HCT116 (cell line): ENCODE data around the gene CMTM6. TPM values are rescaled to one million over a fixed set of nuclear protein-coding genes. Genes with fewer than 3 reads are reported as not detected.

Experiments used
- ATAC-seq: fragments of 200-7000 bp; cut with Tn5 transposase; 2 replicates; pipeline ENCODE4 v1.9.1; 2020; ENCODE audit warnings: mild to moderate bottlenecking, moderate library complexity
- BruUV-seq: library from RNA; stranded (reverse); fragments of 400-500 nt; replicated peaks from 2 replicates; lab custom pipeline; 2021; lab: Mats Ljungman, UMichigan
- CTCF ChIA-PET: fragments of 300-600 bp; sonication (Branson Sonifier 250); formaldehyde crosslinking; loops from one replicate; lab custom pipeline; 2021; ENCODE audit warnings: antibody characterized with exemption; lab: Charles Lee
- POLR2A ChIA-PET: fragments of 300-600, 350-600 bp; sonication (Branson Sonifier 250); formaldehyde crosslinking; loops from one replicate; lab custom pipeline; 2021; ENCODE audit warnings: antibody characterized with exemption; lab: Charles Lee
- RAD21 ChIA-PET, 2 experiments: fragments of 300-600 bp; sonication (Branson Sonifier 250); formaldehyde crosslinking; loops; one replicate each; lab custom pipeline; 2023; ENCODE audit warnings: low total read pairs in 2 of 2; ENCODE audit not compliant: uncharacterized antibody in 2 of 2, unreplicated experiment in 2 of 2, low non-redundant PET in 1 of 2; lab: Charles Lee
- DNase-seq: peaks from one replicate; pipeline ENCODE4 v3.0.0-alpha.2; 2010; ENCODE audit warnings: low read depth, low spot score
- H2AFZ ChIP-seq: fragments of 200-600 bp; shearing (Covaris generic), sonication (generic); 2 replicates; pipeline ENCODE4 v1.6.1; 2017; ENCODE audit warnings: low read depth, mixed run types, mixed read lengths, antibody characterized with exemption, low read length; ENCODE audit not compliant: poor library complexity, severe bottlenecking
- H3K27ac ChIP-seq: 2 replicates; pipeline ENCODE4 v1.5.1; 2012; ENCODE audit warnings: low read depth, low read length
- H3K27me3 ChIP-seq: fragments of 200-600 bp; sonication (generic); 2 replicates; pipeline ENCODE4 v1.6.1; 2016; ENCODE audit warnings: mixed run types, low read length, mixed read lengths; ENCODE audit not compliant: insufficient read depth
- H3K36me3 ChIP-seq, 2 experiments: fragments of 200-500 bp in 1 of 2; fragments of 200-600 bp in 1 of 2; sonication (Bioruptor generic) in 1 of 2; sonication (generic) in 1 of 2; 2 replicates each; pipeline versions ENCODE4 v1.5.1 to v1.6.1; 2014 to 2016; ENCODE audit warnings: low read length in 2 of 2, inconsistent platforms in 1 of 2, mixed read lengths in 1 of 2, mixed run types in 1 of 2; ENCODE audit not compliant: insufficient read depth in 2 of 2, control insufficient read depth in 1 of 2
- H3K4me1 ChIP-seq, 2 experiments: fragments of 200-600 bp in 1 of 2; sonication (generic) in 1 of 2; 2 replicates each; pipeline versions ENCODE4 v1.5.1 to v1.6.1; 2012 to 2017; ENCODE audit warnings: low read length in 2 of 2, inconsistent platforms in 1 of 2, mild to moderate bottlenecking in 1 of 2, mixed read lengths in 1 of 2, mixed run types in 1 of 2, moderate library complexity in 1 of 2; ENCODE audit not compliant: insufficient read depth in 2 of 2, control insufficient read depth in 1 of 2
- H3K4me2 ChIP-seq: fragments of 200-600 bp; sonication (generic); 2 replicates; pipeline ENCODE4 v1.6.1; 2017; ENCODE audit warnings: mixed run types, low read length, mixed read lengths
- H3K4me3 ChIP-seq, 2 experiments: fragments of 200-600 bp in 1 of 2; sonication (generic) in 1 of 2; replicated peaks in 1 of 2; 2 replicates each; pipeline ENCODE4 v1.5.1; 2011 to 2016; ENCODE audit warnings: low read length in 2 of 2, control low read depth in 1 of 2, low read depth in 1 of 2, mild to moderate bottlenecking in 1 of 2, mixed read lengths in 1 of 2, mixed run types in 1 of 2
- H3K79me2 ChIP-seq: fragments of 200-600 bp; sonication (generic); 2 replicates; pipeline ENCODE4 v1.6.1; 2017; ENCODE audit warnings: mild to moderate bottlenecking, mixed run types, low read length, moderate library complexity, mixed read lengths; ENCODE audit not compliant: insufficient read depth
- H3K9ac ChIP-seq: fragments of 200-600 bp; sonication (generic); 2 replicates; pipeline ENCODE4 v1.6.1; 2016; ENCODE audit warnings: low read length, mixed read lengths
- H3K9me2 ChIP-seq: fragments of 200-600 bp; sonication (generic), shearing (Covaris generic); 2 replicates; pipeline ENCODE4 v1.6.1; 2017; ENCODE audit warnings: mixed run types, mild to moderate bottlenecking, moderate library complexity; ENCODE audit not compliant: insufficient read depth
- H3K9me3 ChIP-seq, 2 experiments: fragments of 200-500 bp in 1 of 2; fragments of 200-600 bp in 1 of 2; sonication (Bioruptor generic) in 1 of 2; sonication (generic) in 1 of 2; 2 replicates each; pipeline ENCODE4 v1.6.1; 2014 to 2017; ENCODE audit warnings: low read length in 2 of 2, mixed read lengths in 2 of 2, inconsistent platforms in 1 of 2, low read depth in 1 of 2, mild to moderate bottlenecking in 1 of 2, mixed run types in 1 of 2, moderate library complexity in 1 of 2; ENCODE audit not compliant: control insufficient read depth in 1 of 2, insufficient read depth in 1 of 2
- H4K20me1 ChIP-seq: fragments of 200-600 bp; sonication (generic), shearing (Covaris generic); 2 replicates; pipeline ENCODE4 v1.6.1; 2017; ENCODE audit warnings: mixed run types, mild to moderate bottlenecking, moderate library complexity; ENCODE audit not compliant: insufficient read depth
- CTCF ChIP-seq, 3 experiments: fragments of 200-600 bp in 1 of 3; sonication (generic) in 1 of 3; IDR thresholded peaks in 2 of 3; conservative IDR thresholded peaks in 1 of 3; 2 replicates each; pipeline ENCODE4 v1.5.1; 2012 to 2017; ENCODE audit warnings: low read depth in 2 of 3, low read length in 2 of 3, antibody characterized with exemption in 1 of 3, borderline replicate concordance in 1 of 3, control low read depth in 1 of 3, mild to moderate bottlenecking in 1 of 3, mixed read lengths in 1 of 3, mixed run types in 1 of 3, moderate library complexity in 1 of 3; ENCODE audit not compliant: insufficient read depth in 1 of 3
- FOSL1 ChIP-seq: IDR thresholded peaks from 2 replicates; pipeline ENCODE4 v1.6.1; 2012; ENCODE audit warnings: low read depth
- POLR2AphosphoS5 ChIP-seq: IDR thresholded peaks from 2 replicates; pipeline ENCODE4 v1.6.1; 2011; ENCODE audit warnings: mild to moderate bottlenecking, low read depth, low read length, moderate library complexity
- RAD21 ChIP-seq: IDR thresholded peaks from 2 replicates; pipeline ENCODE4 v1.6.1; 2012; ENCODE audit warnings: low read depth, mild to moderate bottlenecking
- SP1 ChIP-seq: IDR thresholded peaks from 2 replicates; pipeline ENCODE4 v1.6.1; 2012; ENCODE audit warnings: low read depth
- TCF7L2 ChIP-seq: IDR thresholded peaks from 2 replicates; pipeline ENCODE4 v1.7.0; 2011; ENCODE audit warnings: borderline replicate concordance, inconsistent platforms; ENCODE audit not compliant: insufficient read depth, insufficient read length; ENCODE audit errors: extremely low read depth
- YY1 ChIP-seq: IDR thresholded peaks from 2 replicates; pipeline ENCODE4 v1.6.1; 2011; ENCODE audit warnings: low read length, low read depth, moderate library complexity, mild to moderate bottlenecking; ENCODE audit not compliant: insufficient replicate concordance; ENCODE audit errors: extremely low read depth
- ZFX ChIP-seq: fragments of 450-650 bp; IDR thresholded peaks from 2 replicates; pipeline ENCODE4 v1.6.1; 2017
- ZNF274 ChIP-seq: fragments of 200-500 bp; sonication (Bioruptor generic); IDR thresholded peaks from 2 replicates; pipeline ENCODE4 v1.6.1; 2014; ENCODE audit warnings: mild to moderate bottlenecking, low read depth, low read length, inconsistent platforms
- intact Hi-C: fragments of 100-400 bp; cut with micrococcal nuclease; formaldehyde crosslinking; loops from 2 replicates; pipeline ENCODE4 v1.10.0; 2022
- total RNA-seq: library from RNA; stranded (reverse); gene quantifications from one replicate; pipeline ENCODE4 v1.2.1, GENCODE V29; 2021; ENCODE audit not compliant: unreplicated experiment

CMTM6 gene
- total RNA-seq, 1 experiment from 2014 or later: 41.1 TPM

- Histone ChIP-seq H3K9me3 (no peaks in the 10 kb centered on the region), H3K9ac (no peak overlapping the region), H3K4me1 (no peaks in the 10 kb centered on the region), H3K79me2 (no peaks in the 10 kb centered on the region), H3K27me3 (no peaks in the 10 kb centered on the region), H3K4me3 (no peak overlapping the region), H3K36me3 (no peaks in the 10 kb centered on the region), H2AFZ (no peak overlapping the region), H4K20me1 (no peaks in the 10 kb centered on the region), H3K9me2 (no peaks in the 10 kb centered on the region), H3K4me2 (no peak overlapping the region), H3K27ac (no peak overlapping the region)
- BruUV-seq: no TSS peak
- POLR2A ChIA-PET: no interaction called here
- DNase-seq: peak; percentile 39
- CTCF ChIA-PET: interaction anchor here (0.7 to 1.4 kb wide), 5 partner anchors 14 to 157 kb away, joined by 3 to 8 read pairs (median 4); no protein-coding TSS in a partner anchor
- RAD21 ChIA-PET: no interaction called here
- TF ChIP-seq CTCF (IDR thresholded peaks at IDR 0.05 in 2 of 3, conservative IDR thresholded peaks at IDR 0.05 in 1 of 3; ENCODE audit: borderline replicate concordance in 1 of 3, insufficient read depth in 1 of 3, low read depth in 2 of 3, low read length in 2 of 3) (peak; percentile 67 to 87 (median 86)), TCF7L2 (no peak), ZFX (no peak), POLR2AphosphoS5 (no peak), RAD21 (peak; percentile 97), YY1 (no peak), FOSL1 (no peak), SP1 (no peak), ZNF274 (no peak)
- ATAC-seq: peak; percentile 97
- intact Hi-C loops: loop anchor here (1.0 to 2.0 kb wide), 3 partner anchors 154 to 425 kb away; no protein-coding TSS in a partner anchor
Measured at GRCh38 chr3:32510075-32510724, 7.5 kb upstream of the CMTM6 start.
